A549 (cell line): ENCODE measurements around the gene FHIT. TPM values are rescaled to one million over a fixed set of nuclear protein-coding genes. Genes with fewer than 3 reads are reported as not detected.

Experiments used
- ATAC-seq, 2 experiments: fragments of 200-7000 bp in 1 of 2; fragments of >200 bp in 1 of 2; cut with Nextera tagmentation in 1 of 2; cut with Tn5 transposase in 1 of 2; 3 replicates each; pipeline versions ENCODE4 v1.8.0 to v1.9.1; 2018 to 2020; ENCODE audit warnings: mild to moderate bottlenecking in 1 of 2, moderate library complexity in 1 of 2
- CTCF ChIA-PET: fragments of 300-600 bp; sonication (Branson Sonifier 250); formaldehyde crosslinking; extraction: SDS; loops from one replicate; lab custom pipeline; 2021; ENCODE audit warnings: antibody characterized with exemption, inconsistent platforms; lab: Yijun Ruan, JAX
- POLR2A ChIA-PET: fragments of 350-600 bp; formaldehyde crosslinking; extraction: SDS; loops from one replicate; lab custom pipeline; 2021; ENCODE audit warnings: antibody characterized with exemption, inconsistent platforms; lab: Yijun Ruan, JAX
- DNase-seq, 2 experiments: peaks; one replicate each; pipeline versions ENCODE4 v3.0.0 to v3.0.0-alpha.2; 2011 to 2016; ENCODE audit warnings: low read depth in 1 of 2, low spot score in 1 of 2
- FAIRE-seq: peaks from 2 replicates; lab custom pipeline; 2011; peaks lifted over from hg19 to GRCh38; lab: Jason Lieb, UNC
- H3K27ac ChIP-seq, 2 experiments: fragments of >200 bp; sonication (Bioruptor Twin); formaldehyde crosslinking; 3 replicates each; pipeline ENCODE4 v1.5.1; 2016 to 2017
- H3K4me1 ChIP-seq: fragments of >200 bp; sonication (Bioruptor Twin); formaldehyde crosslinking; 3 replicates; pipeline ENCODE4 v1.6.1; 2016
- H3K4me2 ChIP-seq: fragments of >200 bp; sonication (Bioruptor Twin); formaldehyde crosslinking; 3 replicates; pipeline ENCODE4 v1.6.1; 2016
- H3K4me3 ChIP-seq: fragments of >200 bp; sonication (Bioruptor Twin); formaldehyde crosslinking; 3 replicates; pipeline ENCODE4 v1.5.1; 2016
- H3K9me3 ChIP-seq: fragments of >200 bp; sonication (Bioruptor Twin); formaldehyde crosslinking; 3 replicates; pipeline ENCODE4 v1.6.1; 2016
- CEBPB ChIP-seq, 2 experiments: fragments of >200 bp in 1 of 2; sonication (Bioruptor Twin) in 1 of 2; formaldehyde crosslinking in 1 of 2; IDR thresholded peaks; 2 replicates each; pipeline ENCODE4 v1.6.1; 2012 to 2016
- CHD2 ChIP-seq: fragments of 150-350 bp; IDR thresholded peaks from 2 replicates; pipeline ENCODE4 v1.6.1; 2014; ENCODE audit warnings: low read length; ENCODE audit not compliant: partially characterized antibody
- CTCF ChIP-seq: fragments of >200 bp; sonication (Bioruptor Twin); formaldehyde crosslinking; IDR thresholded peaks from 3 replicates; pipeline ENCODE4 v1.5.1; 2016
- EHF ChIP-seq: fragments of 250-450 bp; sonication (Bioruptor Pico); IDR thresholded peaks from 2 replicates; pipeline ENCODE4 v1.5.0; 2020; ENCODE audit warnings: mild to moderate bottlenecking
- EHMT2 ChIP-seq: fragments of 200-600 bp; sonication (generic); IDR thresholded peaks from 2 replicates; pipeline ENCODE4 v1.6.1; 2016; ENCODE audit warnings: antibody characterized with exemption, low read depth, mild to moderate bottlenecking, moderate library complexity
- ELK1 ChIP-seq: fragments of 150-350 bp; IDR thresholded peaks from 2 replicates; pipeline ENCODE4 v1.6.1; 2014; ENCODE audit warnings: low read depth, mild to moderate bottlenecking, low read length
- ESRRA ChIP-seq: fragments of 150-350 bp; IDR thresholded peaks from 2 replicates; pipeline ENCODE4 v1.6.1; 2014; ENCODE audit warnings: mild to moderate bottlenecking, low read length, borderline replicate concordance
- FOXS1 ChIP-seq: fragments of 250-450 bp; sonication (Bioruptor Pico); IDR thresholded peaks from 2 replicates; pipeline ENCODE4 v1.5.0; 2020; ENCODE audit warnings: mild to moderate bottlenecking, moderate library complexity
- GATA3 ChIP-seq: IDR thresholded peaks from 2 replicates; pipeline ENCODE4 v1.6.1; 2012; ENCODE audit warnings: borderline replicate concordance
- HEYL ChIP-seq: fragments of 250-450 bp; sonication (Bioruptor Pico); IDR thresholded peaks from 2 replicates; pipeline ENCODE4 v1.8.0; 2021; ENCODE audit warnings: mild to moderate bottlenecking, moderate library complexity
- HMGXB4 ChIP-seq: fragments of 250-450 bp; sonication (Bioruptor Pico); IDR thresholded peaks from 2 replicates; pipeline ENCODE4 v1.5.0; 2021; ENCODE audit warnings: mild to moderate bottlenecking, moderate library complexity, borderline replicate concordance
- HOXA7 ChIP-seq: fragments of 250-450 bp; sonication (Bioruptor Pico); IDR thresholded peaks from 2 replicates; pipeline ENCODE4 v1.5.0; 2020; ENCODE audit warnings: mild to moderate bottlenecking, moderate library complexity
- HOXB13 ChIP-seq: fragments of 250-450 bp; sonication (Bioruptor Pico); IDR thresholded peaks from 2 replicates; pipeline ENCODE4 v1.5.0; 2020; ENCODE audit warnings: low read depth, mild to moderate bottlenecking, moderate library complexity
- JUNB ChIP-seq: fragments of >200 bp; sonication (Bioruptor Twin); formaldehyde crosslinking; IDR thresholded peaks from 2 replicates; pipeline ENCODE4 v1.6.1; 2016
- KDM5A ChIP-seq: fragments of 200-600 bp; sonication (generic); IDR thresholded peaks from 2 replicates; pipeline ENCODE4 v1.6.1; 2016; ENCODE audit warnings: antibody characterized with exemption, mild to moderate bottlenecking
- NR3C1 ChIP-seq: fragments of >200 bp; sonication (Bioruptor Twin); formaldehyde crosslinking; IDR thresholded peaks from 3 replicates; pipeline ENCODE4 v1.6.1; 2017
- PHF8 ChIP-seq: fragments of 200-600 bp; sonication (generic); IDR thresholded peaks from 2 replicates; pipeline ENCODE4 v1.6.1; 2016; ENCODE audit warnings: low read depth, mild to moderate bottlenecking, antibody characterized with exemption, moderate library complexity, borderline replicate concordance
- POLR2AphosphoS2 ChIP-seq: conservative IDR thresholded peaks from 2 replicates; pipeline ENCODE4 v1.6.1; 2012; ENCODE audit warnings: low read length, improper control_type of control experiment, inconsistent platforms
- RCOR1 ChIP-seq: fragments of 150-350 bp; IDR thresholded peaks from 2 replicates; pipeline ENCODE4 v1.6.1; 2014; ENCODE audit warnings: antibody characterized with exemption, low read length, low read depth
- SREBF2 ChIP-seq: fragments of 450-650 bp; IDR thresholded peaks from 2 replicates; pipeline ENCODE4 v1.6.1; 2014; ENCODE audit warnings: mild to moderate bottlenecking, moderate library complexity
- TFCP2L1 ChIP-seq: fragments of 250-450 bp; sonication (Bioruptor Pico); IDR thresholded peaks from 2 replicates; pipeline ENCODE4 v1.5.0; 2021; ENCODE audit warnings: mild to moderate bottlenecking
- USF2 ChIP-seq: fragments of 450-650 bp; IDR thresholded peaks from 2 replicates; pipeline ENCODE4 v1.6.1; 2014; ENCODE audit warnings: antibody characterized with exemption
- ZFP36 ChIP-seq: fragments of 450-650 bp; IDR thresholded peaks from 2 replicates; pipeline ENCODE4 v1.6.1; 2014; ENCODE audit warnings: borderline replicate concordance; ENCODE audit not compliant: partially characterized antibody
- ZNF302 ChIP-seq: fragments of 250-450 bp; sonication (Bioruptor Pico); IDR thresholded peaks from 2 replicates; pipeline ENCODE4 v1.9.0; 2021; ENCODE audit warnings: inconsistent platforms, mild to moderate bottlenecking, moderate library complexity
- WGBS: methylation state at CpG from one replicate; pipeline ENCODE4 v1.1.6; 2017; ENCODE audit errors: missing lambda C conversion rate; 5-methylcytosine and 5-hydroxymethylcytosine counted together
- polyA plus RNA-seq, 4 experiments: library from polyadenylated mRNA; depleted of rRNA in 3 of 4; stranded (reverse); fragments of >200 nt; fragmentation: RNase III in 1 of 4; extraction: RNeasy Plus Mini Kit Qiagen cat#74134 plus additional on column Dnase treatment in 1 of 4; gene quantifications; 2 replicates in 3 of 4; 3 replicates in 1 of 4; pipeline ENCODE4 v1.2.3, GENCODE V29; 2011 to 2017

Gene FHIT
- polyA plus RNA-seq, 2 of the 4 experiments (the other 2 are of a cell fraction): 0.76 to 0.92 TPM

GRCh38 chr3:59717679-59718205 lies 1533.5 kb downstream of the FHIT start (continued):
- no peak for TF ChIP-seq PHF8
- TF ChIP-seq EHF: no peak
- no peak for TF ChIP-seq CHD2
- TF ChIP-seq CTCF: no peak
- no peak for TF ChIP-seq RCOR1

- CTCF ChIA-PET: no interaction called here
- WGBS: 25% methylated on average over 1 of the region's 1 CpG
- TF ChIP-seq CEBPB (IDR thresholded peaks at IDR 0.05) (no peak), ELK1 (no peak), HOXA7 (CRISPR knock-in tag) (no peak), NR3C1 (no peak), TFCP2L1 (CRISPR knock-in tag) (no peak), HOXB13 (CRISPR knock-in tag) (no peak)
- DNase-seq: no peak
- POLR2A ChIA-PET: no interaction called here
- no peak for ATAC-seq
- Histone ChIP-seq H3K9me3 (no peaks in the 10 kb centered on the region), H3K27ac (no peak overlapping the region), H3K4me3 (no peak overlapping the region), H3K4me1 (no peaks in the 10 kb centered on the region), H3K4me2 (no peak overlapping the region)
- FAIRE-seq: no peak
Measured at GRCh38 chr3:59714066-59714465, 1537.2 kb downstream of the FHIT start.

- H3K4me1 ChIP-seq: no peaks in the 10 kb centered on the region
- H3K4me2 ChIP-seq: no peak overlapping the region
- 53% methylated on average over 1 of the region's 1 CpG for WGBS
- ChIA-PET POLR2A (no interaction called here), CTCF (no interaction called here)
- H3K4me3 ChIP-seq: no peak overlapping the region
- no peak for DNase-seq
- H3K9me3 ChIP-seq: no peaks in the 10 kb centered on the region
- H3K27ac ChIP-seq: no peak overlapping the region
- TF ChIP-seq ZFP36 (no peak), HMGXB4 (CRISPR knock-in tag) (no peak), JUNB (no peak), ZNF302 (CRISPR knock-in tag) (no peak), EHMT2 (no peak), GATA3 (no peak), KDM5A (no peak), CTCF (no peak), EHF (no peak), SREBF2 (no peak), FOXS1 (CRISPR knock-in tag) (no peak), HEYL (CRISPR knock-in tag) (no peak), POLR2AphosphoS2 (no peak), HOXA7 (CRISPR knock-in tag) (no peak), USF2 (no peak), PHF8 (no peak), ESRRA (no peak)
- TF ChIP-seq, all 56 proteins: peak for 0
- FAIRE-seq (no peak), ATAC-seq (no peak)
Measured at GRCh38 chr3:59710554-59710953, 1540.7 kb downstream of the FHIT start.
